Esophagus muscularis mucosa (tissue), 3 donors: ENCODE measurements around the gene FES.
A peak's percentile ranks its signal among the peaks of the same experiment; 100 is the strongest.

Source experiments
- POLR2A ChIP-seq: fragments of 450-650 bp; IDR thresholded peaks from one replicate; pipeline ENCODE4 v1.6.1; 2017; ENCODE audit warnings: antibody characterized with exemption, moderate library complexity, mild to moderate bottlenecking, low read depth
- POLR2AphosphoS5 ChIP-seq, 2 donors: sonication (generic); formaldehyde crosslinking; IDR thresholded peaks; one replicate each; pipeline ENCODE4 v1.6.1; 2017; ENCODE audit warnings: antibody characterized with exemption in 2 of 2
- TF ChIP-seq, protein P1 (sequence below), 3 experiments: fragments of 200-600 bp in 2 of 3; fragments of 450-650 bp in 1 of 3; sonication (generic) in 2 of 3; IDR thresholded peaks; one replicate each; pipeline ENCODE4 v1.5.1; 2017 to 2019; ENCODE audit warnings: antibody characterized with exemption in 3 of 3, mild to moderate bottlenecking in 2 of 3, moderate library complexity in 1 of 3

GRCh38 chr15:90931575-90931827, 47.2 kb downstream of the FES start:
- TF ChIP-seq, protein P1, sequence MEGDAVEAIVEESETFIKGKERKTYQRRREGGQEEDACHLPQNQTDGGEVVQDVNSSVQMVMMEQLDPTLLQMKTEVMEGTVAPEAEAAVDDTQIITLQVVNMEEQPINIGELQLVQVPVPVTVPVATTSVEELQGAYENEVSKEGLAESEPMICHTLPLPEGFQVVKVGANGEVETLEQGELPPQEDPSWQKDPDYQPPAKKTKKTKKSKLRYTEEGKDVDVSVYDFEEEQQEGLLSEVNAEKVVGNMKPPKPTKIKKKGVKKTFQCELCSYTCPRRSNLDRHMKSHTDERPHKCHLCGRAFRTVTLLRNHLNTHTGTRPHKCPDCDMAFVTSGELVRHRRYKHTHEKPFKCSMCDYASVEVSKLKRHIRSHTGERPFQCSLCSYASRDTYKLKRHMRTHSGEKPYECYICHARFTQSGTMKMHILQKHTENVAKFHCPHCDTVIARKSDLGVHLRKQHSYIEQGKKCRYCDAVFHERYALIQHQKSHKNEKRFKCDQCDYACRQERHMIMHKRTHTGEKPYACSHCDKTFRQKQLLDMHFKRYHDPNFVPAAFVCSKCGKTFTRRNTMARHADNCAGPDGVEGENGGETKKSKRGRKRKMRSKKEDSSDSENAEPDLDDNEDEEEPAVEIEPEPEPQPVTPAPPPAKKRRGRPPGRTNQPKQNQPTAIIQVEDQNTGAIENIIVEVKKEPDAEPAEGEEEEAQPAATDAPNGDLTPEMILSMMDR (IDR thresholded peaks at IDR 0.05) = peak in 1 of 3 experiments; percentile 26
- TF ChIP-seq POLR2A = no peak
- no peak for TF ChIP-seq POLR2AphosphoS5 (IDR thresholded peaks at IDR 0.05)
